NCI-H1048 (cell line): Measurements from ENCODE around the gene STX4.

ENCODE experiments used
- DNase-seq: peaks from one replicate; lab custom pipeline; 2025; lab: John Stamatoyannopoulos, UW

Gene STX4

GRCh38 chr16:31020536-31020935, 12.8 kb upstream of the STX4 start:
- no peak for DNase-seq

GRCh38 chr16:31022544-31023251, 10.7 kb upstream of the STX4 start:
- DNase-seq = no peak

GRCh38 chr16:31023252-31023602, 10.1 kb upstream of the STX4 start:
- DNase-seq = no peak

GRCh38 chr16:31023627-31024226, 9.6 kb upstream of the STX4 start:
- DNase-seq = no peak

- no peak for DNase-seq
Measured at GRCh38 chr16:31025339-31025738, 8.0 kb upstream of the STX4 start.

- DNase-seq = no peak
Measured at GRCh38 chr16:31029272-31029671, 4.1 kb upstream of the STX4 start.

GRCh38 chr16:31031276-31031675, 2.1 kb upstream of the STX4 start:
- DNase-seq = no peak

GRCh38 chr16:31033709-31034492, 543 bp downstream of the STX4 start:
- DNase-seq = peak; percentile 42

GRCh38 chr16:31036691-31037090, 3.3 kb downstream of the STX4 start:
- no peak for DNase-seq

- DNase-seq = no peak
Measured at GRCh38 chr16:31038993-31039392, 5.6 kb downstream of the STX4 start.

GRCh38 chr16:31042866-31043265, 9.5 kb downstream of the STX4 start:
- no peak for DNase-seq

- no peak for DNase-seq
Measured at GRCh38 chr16:31043352-31043751, 10.0 kb downstream of the STX4 start.

GRCh38 chr16:31043898-31044481, 10.6 kb downstream of the STX4 start:
- no peak for DNase-seq

- no peak for DNase-seq
Measured at GRCh38 chr16:31050280-31051030, 17.1 kb downstream of the STX4 start.

- no peak for DNase-seq
Measured at GRCh38 chr16:31052114-31052513, 18.8 kb downstream of the STX4 start.

- DNase-seq = no peak
Measured at GRCh38 chr16:31055613-31056012, 22.3 kb downstream of the STX4 start.

- no peak for DNase-seq
Measured at GRCh38 chr16:31061126-31061812, 27.9 kb downstream of the STX4 start.

GRCh38 chr16:31061813-31062440, 28.6 kb downstream of the STX4 start:
- no peak for DNase-seq

GRCh38 chr16:31063495-31063842, 30.1 kb downstream of the STX4 start:
- no peak for DNase-seq

GRCh38 chr16:31063843-31064611, 30.7 kb downstream of the STX4 start:
- no peak for DNase-seq
